8988T (cell line): ENCODE measurements around the gene MYOZ1.
A peak's percentile ranks its signal among the peaks of the same experiment; 100 is the strongest.
"Not testable (repeated sequence)": the region's sequence is repeated elsewhere in the genome, so short reads cannot be mapped to it uniquely, and the experiment has no call there.

ENCODE experiments used
- DNase-seq: peaks from one replicate; pipeline ENCODE4 v3.0.0; 2011

The MYOZ1 gene

GRCh38 chr10:73641328-73642060 is at the start of gene MYOZ1:
TSS of gene MYOZ1 (minus strand) at chr10:73641474. CDS start at chr10:73640017, 1,457 bp downstream.
- no peak for DNase-seq

- not testable (repeated sequence) for DNase-seq
Measured at GRCh38 chr10:73690755-73691154, 49.5 kb upstream of the MYOZ1 start.

GRCh38 chr10:73689596-73689995 is 48.3 kb upstream of the MYOZ1 start:
- not testable (repeated sequence) for DNase-seq

GRCh38 chr10:73687641-73688040 is 46.4 kb upstream of the MYOZ1 start:
- not testable (repeated sequence) for DNase-seq

- DNase-seq = not testable (repeated sequence)
Measured at GRCh38 chr10:73674546-73674945, 33.3 kb upstream of the MYOZ1 start.

GRCh38 chr10:73668378-73668777 is 27.1 kb upstream of the MYOZ1 start:
- DNase-seq = not testable (repeated sequence)

- DNase-seq = not testable (repeated sequence)
Measured at GRCh38 chr10:73666153-73666809, 25.0 kb upstream of the MYOZ1 start.

- DNase-seq = not testable (repeated sequence)
Measured at GRCh38 chr10:73665581-73665980, 24.3 kb upstream of the MYOZ1 start.

- DNase-seq = not testable (repeated sequence)
Measured at GRCh38 chr10:73664156-73665040, 23.1 kb upstream of the MYOZ1 start.

- DNase-seq = not testable (repeated sequence)
Measured at GRCh38 chr10:73663621-73664020, 22.3 kb upstream of the MYOZ1 start.

GRCh38 chr10:73662705-73663104 is 21.4 kb upstream of the MYOZ1 start:
- DNase-seq = not testable (repeated sequence)

GRCh38 chr10:73655990-73656298 is 14.7 kb upstream of the MYOZ1 start, which contains the start of gene SYNPO2L:
TSS of gene SYNPO2L (minus strand) at chr10:73656029. CDS start at chr10:73655922, 107 bp downstream.
- DNase-seq = no peak

GRCh38 chr10:73655257-73655989 is 14.1 kb upstream of the MYOZ1 start:
- DNase-seq = no peak

- peak; percentile 77 for DNase-seq
Measured at GRCh38 chr10:73653701-73654100, 12.4 kb upstream of the MYOZ1 start.

GRCh38 chr10:73653195-73653594 is 11.9 kb upstream of the MYOZ1 start:
- no peak for DNase-seq

- no peak for DNase-seq
Measured at GRCh38 chr10:73650537-73651331, 9.5 kb upstream of the MYOZ1 start.

GRCh38 chr10:73649876-73650536 is 8.7 kb upstream of the MYOZ1 start:
- DNase-seq = no peak

GRCh38 chr10:73648975-73649829 is 7.9 kb upstream of the MYOZ1 start:
- no peak for DNase-seq

- no peak for DNase-seq
Measured at GRCh38 chr10:73647875-73648651, 6.8 kb upstream of the MYOZ1 start.
